HL-60 (cell line): ENCODE data around the gene PPP6R2.

Experiments used
- CTCF ChIP-seq: IDR thresholded peaks from one replicate; pipeline ENCODE4 v1.5.1; 2011; ENCODE audit warnings: low read length, control low read depth, inconsistent platforms; ENCODE audit not compliant: insufficient read depth
- POLR2AphosphoS5 ChIP-seq: IDR thresholded peaks from 2 replicates; pipeline ENCODE4 v1.6.1; 2012; ENCODE audit warnings: low read depth
- SPI1 ChIP-seq: IDR thresholded peaks from 2 replicates; pipeline ENCODE4 v1.6.1; 2012; ENCODE audit warnings: low read depth, mild to moderate bottlenecking, borderline replicate concordance

- no peak for TF ChIP-seq CTCF
- TF ChIP-seq POLR2AphosphoS5: no peak
- TF ChIP-seq SPI1: no peak
Observed at GRCh38 chr22:50360578-50360977, 17.5 kb downstream of the PPP6R2 start.
